ENCODE results near the gene KCNQ4.
A peak's percentile ranks its signal among the peaks of the same experiment; 100 is the strongest.

Gene KCNQ4

DNA sequence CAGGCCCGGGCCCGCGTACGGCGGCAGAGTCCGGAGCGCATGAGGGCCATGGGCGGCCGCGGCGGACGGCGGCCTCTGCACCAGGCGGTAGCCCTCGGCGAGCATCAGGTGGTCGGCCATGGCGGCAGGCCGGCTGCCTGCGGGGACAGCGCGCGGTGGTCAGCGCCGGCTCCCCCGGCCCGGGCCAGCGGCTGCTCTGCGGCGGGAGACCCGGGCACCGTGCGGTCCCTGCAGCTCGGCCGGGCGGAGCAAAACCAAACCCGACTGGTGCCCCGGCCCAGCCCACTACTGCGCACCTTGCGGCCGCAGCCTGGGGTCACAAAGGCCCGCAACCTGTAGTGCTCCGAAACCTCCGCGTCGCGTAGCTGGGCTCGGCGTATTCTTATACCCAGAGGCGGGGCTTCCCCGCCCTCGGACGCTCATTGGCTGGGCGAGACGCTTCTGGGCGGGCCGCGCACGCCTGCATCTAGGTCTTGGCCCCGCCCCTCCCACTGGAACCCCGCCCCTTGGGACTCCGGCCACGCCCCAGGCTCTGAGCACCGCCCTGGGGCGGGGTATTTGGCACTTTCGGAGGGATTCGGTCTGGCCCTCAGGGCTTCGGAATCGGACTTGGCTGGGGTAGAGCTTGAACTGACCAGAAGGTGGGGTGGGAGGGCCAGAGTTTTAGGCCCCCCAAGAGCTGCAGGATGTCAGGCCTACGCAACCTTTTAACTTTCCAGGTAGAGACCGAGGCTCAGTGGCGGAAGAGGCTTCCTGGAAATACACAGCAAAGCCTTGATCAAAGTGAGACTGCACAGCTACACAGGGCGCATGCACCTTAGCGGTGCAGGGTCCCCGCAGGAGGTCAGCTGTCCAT is 78.6 kb downstream of the KCNQ4 start, which contains the start of gene CITED4:
CITED4 (minus strand) TSS at position 356 of the 856 bp plus-strand sequence; CDS start at position 120, 236 bp downstream.
- DNase-seq (ENCODE audit: insufficient read length) (peak; percentile 90), FAIRE-seq (peak; percentile 96)
- TF ChIP-seq TAF1 (IDR thresholded peaks at IDR 0.05; ENCODE audit: borderline replicate concordance, low read depth, low read length) = no peak
- TF ChIP-seq POLR2A (IDR thresholded peaks at IDR 0.05; ENCODE audit: low read depth, low read length) = peak; percentile 33; the same call in 1 of the 2 replicates
- TF ChIP-seq POLR2AphosphoS5 (IDR thresholded peaks at IDR 0.05; ENCODE audit: low read depth, low read length) = no peak

DNA sequence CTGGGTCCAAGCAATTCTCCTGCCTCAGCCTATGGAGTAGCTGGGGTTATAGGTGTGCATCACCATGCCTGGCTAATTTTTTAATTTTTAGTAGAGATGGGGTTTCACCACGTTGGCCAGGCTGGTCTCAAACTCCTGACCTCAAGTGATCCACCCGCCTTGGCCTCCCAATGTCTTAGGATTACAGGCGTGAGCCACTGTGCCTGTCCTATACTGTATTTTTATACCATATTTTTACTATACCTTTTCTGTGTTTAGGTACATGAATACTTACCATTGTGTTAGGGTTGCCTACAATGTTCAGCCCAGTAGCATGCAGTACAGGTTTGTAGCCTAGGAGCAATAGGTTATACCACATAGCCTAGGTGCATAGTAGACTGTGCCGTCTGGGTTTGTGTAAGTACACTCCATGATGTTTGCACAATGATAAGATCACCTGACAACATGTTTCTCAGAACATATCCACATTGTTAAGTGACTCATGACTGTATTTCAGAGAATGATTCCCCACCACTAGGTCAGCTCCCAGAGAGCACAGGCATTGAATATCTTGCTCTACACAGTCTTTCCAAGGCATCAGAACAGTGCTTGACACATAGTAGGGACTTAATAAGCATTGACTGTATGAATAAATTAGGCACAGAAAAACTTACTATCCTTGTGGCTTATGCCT is 84.6 kb downstream of the KCNQ4 start:
- FAIRE-seq (no peak), DNase-seq (ENCODE audit: insufficient read length) (no peak)
- TF ChIP-seq POLR2AphosphoS5 (IDR thresholded peaks at IDR 0.05; ENCODE audit: low read depth, low read length) (no peak), POLR2A (IDR thresholded peaks at IDR 0.05; ENCODE audit: low read depth, low read length) (no peak), TAF1 (IDR thresholded peaks at IDR 0.05; ENCODE audit: borderline replicate concordance, low read depth, low read length) (no peak)

DNA sequence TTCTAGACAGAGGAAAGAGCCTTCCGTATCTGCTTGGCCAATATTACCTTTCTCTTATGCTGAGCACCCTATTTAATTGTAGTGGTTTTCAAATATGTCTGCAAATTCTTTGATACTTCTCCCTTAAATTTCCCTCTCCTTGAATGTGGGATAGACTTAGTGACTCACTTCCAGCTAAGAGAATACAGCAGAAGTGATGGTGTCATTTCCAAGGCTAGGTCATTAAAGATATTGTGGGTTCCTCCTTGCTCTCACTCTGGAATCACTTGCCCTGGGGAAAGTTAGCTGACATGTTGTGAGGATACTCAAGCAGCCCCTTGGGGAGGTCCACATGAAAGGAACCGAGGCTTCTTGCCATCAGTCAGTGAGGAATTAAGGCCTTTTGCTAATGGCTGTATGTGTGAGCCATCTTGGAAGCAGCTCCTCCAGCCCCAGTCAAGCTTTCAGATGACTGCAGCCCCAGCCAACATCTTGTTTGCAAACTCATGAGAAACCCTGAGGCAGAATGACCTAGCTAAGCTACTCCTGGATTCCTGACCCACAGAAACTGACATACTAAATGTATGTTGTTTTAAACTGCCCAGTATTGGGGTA is 86.6 kb downstream of the KCNQ4 start:
- no peak for TF ChIP-seq POLR2A (IDR thresholded peaks at IDR 0.05; ENCODE audit: low read depth, low read length)
- TF ChIP-seq TAF1 (IDR thresholded peaks at IDR 0.05; ENCODE audit: borderline replicate concordance, low read depth, low read length) = no peak
- no peak for TF ChIP-seq POLR2AphosphoS5 (IDR thresholded peaks at IDR 0.05; ENCODE audit: low read depth, low read length)
- DNase-seq (ENCODE audit: insufficient read length) (no peak), FAIRE-seq (no peak)

DNA sequence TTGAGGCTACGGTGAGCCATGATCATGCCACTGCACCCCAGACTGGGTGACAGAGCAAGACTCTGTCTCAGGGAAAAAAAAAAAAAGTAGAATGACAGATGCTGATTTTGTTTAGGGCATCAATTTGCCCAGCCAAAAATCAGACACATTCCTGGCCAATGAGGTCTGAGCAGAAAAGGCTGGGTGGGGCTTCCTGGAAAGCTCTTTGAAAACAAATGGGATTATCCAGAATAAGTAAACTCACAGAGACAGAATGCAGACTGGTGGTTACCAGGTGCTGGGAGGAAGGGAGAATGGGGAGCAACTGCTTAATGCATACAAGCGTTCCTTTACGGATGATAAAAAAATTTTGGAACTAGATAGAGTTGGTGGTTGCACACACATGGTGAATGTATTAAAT is 88.7 kb downstream of the KCNQ4 start:
- FAIRE-seq = no peak
- no peak for TF ChIP-seq POLR2A (IDR thresholded peaks at IDR 0.05; ENCODE audit: low read depth, low read length)
- no peak for TF ChIP-seq POLR2AphosphoS5 (IDR thresholded peaks at IDR 0.05; ENCODE audit: low read depth, low read length)
- TF ChIP-seq TAF1 (IDR thresholded peaks at IDR 0.05; ENCODE audit: borderline replicate concordance, low read depth, low read length) = no peak
- DNase-seq (ENCODE audit: insufficient read length) = no peak

DNA sequence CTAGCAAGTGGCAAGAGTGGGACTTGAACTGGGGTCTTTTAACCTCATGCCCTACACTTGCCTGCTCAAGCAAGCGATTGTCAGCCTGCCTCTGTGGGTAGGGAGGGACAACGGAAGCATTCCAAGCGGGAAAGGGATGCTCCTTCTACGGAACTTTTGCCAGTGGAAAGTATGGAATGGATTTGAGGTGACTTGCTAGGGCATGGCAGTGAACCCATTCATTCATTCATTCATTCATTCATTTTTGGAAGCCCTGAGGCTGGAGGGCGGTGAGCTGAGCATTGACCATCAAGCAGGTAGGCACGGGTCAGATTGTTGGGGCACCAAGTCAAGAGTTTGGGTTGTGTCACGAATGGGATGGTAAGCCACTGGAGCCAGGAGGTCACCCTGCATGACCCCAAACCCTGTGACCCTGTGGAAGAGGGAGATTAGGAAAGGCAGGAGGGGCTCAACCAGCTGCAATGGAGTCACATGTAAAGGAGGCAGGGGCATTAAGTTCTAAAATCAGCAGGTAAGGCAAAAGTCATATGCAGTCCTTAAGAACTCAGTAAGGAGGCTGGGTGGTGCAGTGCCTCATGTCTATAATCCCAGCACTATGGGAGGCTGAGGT is 90.4 kb downstream of the KCNQ4 start:
- FAIRE-seq = no peak
- DNase-seq (ENCODE audit: insufficient read length) = no peak
- TF ChIP-seq POLR2AphosphoS5 (IDR thresholded peaks at IDR 0.05; ENCODE audit: low read depth, low read length) = no peak
- no peak for TF ChIP-seq TAF1 (IDR thresholded peaks at IDR 0.05; ENCODE audit: borderline replicate concordance, low read depth, low read length)

DNA sequence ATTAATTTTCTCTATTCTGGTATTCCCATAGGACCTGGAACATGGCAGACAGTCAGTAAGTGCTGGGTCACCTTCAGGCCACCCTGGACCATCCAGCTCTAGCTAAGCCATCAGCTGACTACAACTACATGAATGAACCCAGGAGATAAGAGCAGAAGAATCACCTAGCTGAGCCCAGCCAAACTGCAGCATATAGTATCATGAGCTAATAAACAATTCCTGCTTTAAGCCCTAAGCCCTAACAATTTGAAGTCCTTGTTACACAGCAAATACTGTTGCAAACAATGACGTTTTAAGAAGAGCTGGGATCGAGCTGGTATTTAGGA is 92.8 kb downstream of the KCNQ4 start:
- DNase-seq (ENCODE audit: insufficient read length) = no peak
- TF ChIP-seq POLR2AphosphoS5 (IDR thresholded peaks at IDR 0.05; ENCODE audit: low read depth, low read length) = no peak
- no peak for FAIRE-seq

DNA sequence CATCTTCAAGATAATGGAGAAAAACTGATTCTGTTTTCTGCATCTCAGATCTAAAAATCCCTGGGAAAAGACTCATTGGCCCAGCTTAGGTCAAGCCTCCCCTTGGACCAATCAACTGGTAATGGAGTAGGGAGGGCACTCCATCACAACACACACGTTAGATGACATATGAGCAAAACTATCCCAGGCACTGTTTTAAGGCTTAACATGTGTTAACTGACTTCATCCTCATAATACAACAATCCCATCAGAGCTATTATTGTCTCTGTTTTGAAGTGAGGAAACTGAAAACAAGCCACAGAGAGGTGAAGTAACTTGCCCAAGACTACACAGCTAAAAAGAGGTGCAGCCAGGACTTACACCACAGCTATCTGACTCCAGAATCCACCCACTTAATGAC is 93.3 kb downstream of the KCNQ4 start:
- FAIRE-seq = no peak
- DNase-seq (ENCODE audit: insufficient read length) = no peak
- TF ChIP-seq POLR2A (IDR thresholded peaks at IDR 0.05; ENCODE audit: low read depth, low read length) (no peak), POLR2AphosphoS5 (IDR thresholded peaks at IDR 0.05; ENCODE audit: low read depth, low read length) (no peak), TAF1 (IDR thresholded peaks at IDR 0.05; ENCODE audit: borderline replicate concordance, low read depth, low read length) (no peak)

DNA sequence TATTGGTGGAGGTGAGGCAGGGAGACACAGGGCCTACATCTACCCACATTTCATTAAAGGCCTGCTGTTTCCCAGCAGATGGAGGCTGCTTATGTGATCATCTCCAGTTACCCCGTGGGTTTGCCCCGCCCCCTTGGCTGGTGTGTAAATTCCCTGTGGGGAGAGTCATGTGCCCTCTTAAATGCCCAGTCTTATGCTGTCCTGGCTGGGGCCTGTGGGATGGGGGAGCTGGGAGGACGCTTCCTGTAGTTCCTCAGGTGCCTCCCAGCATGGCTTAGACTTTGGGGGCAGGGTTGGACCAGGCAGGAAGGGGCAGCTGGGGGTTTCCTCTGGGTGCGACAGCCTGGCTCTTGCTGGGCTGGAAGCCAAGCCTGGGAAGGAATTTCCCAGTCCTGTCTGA is 94.1 kb downstream of the KCNQ4 start:
- no peak for FAIRE-seq
- DNase-seq (ENCODE audit: insufficient read length) = no peak
- TF ChIP-seq POLR2A (IDR thresholded peaks at IDR 0.05; ENCODE audit: low read depth, low read length) (no peak), POLR2AphosphoS5 (IDR thresholded peaks at IDR 0.05; ENCODE audit: low read depth, low read length) (no peak), TAF1 (IDR thresholded peaks at IDR 0.05; ENCODE audit: borderline replicate concordance, low read depth, low read length) (no peak)

DNA sequence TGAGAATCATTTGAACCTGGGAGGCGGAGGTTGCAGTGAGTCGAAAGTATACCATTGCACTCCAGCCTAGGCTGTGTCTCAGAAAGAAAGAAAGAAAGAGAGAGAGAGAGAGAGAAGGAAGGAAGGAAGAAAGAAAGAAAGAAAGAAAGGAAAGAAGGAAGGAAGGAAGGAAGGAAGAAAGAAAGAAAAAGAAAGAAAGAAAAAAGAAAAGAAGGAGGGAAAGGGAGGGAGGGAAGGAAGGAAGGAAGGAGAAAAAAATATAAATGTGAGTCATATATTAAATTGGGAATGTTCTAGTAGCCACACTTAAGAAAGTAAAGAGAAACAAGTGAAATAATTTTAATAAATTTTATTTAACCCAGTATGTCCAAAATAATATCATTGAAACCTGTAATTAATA is 95.3 kb downstream of the KCNQ4 start:
- TF ChIP-seq POLR2A (IDR thresholded peaks at IDR 0.05; ENCODE audit: low read depth, low read length) = no peak
- no peak for TF ChIP-seq POLR2AphosphoS5 (IDR thresholded peaks at IDR 0.05; ENCODE audit: low read depth, low read length)
- TF ChIP-seq TAF1 (IDR thresholded peaks at IDR 0.05; ENCODE audit: borderline replicate concordance, low read depth, low read length) = no peak
- FAIRE-seq = no peak
- DNase-seq (ENCODE audit: insufficient read length) = no peak

DNA sequence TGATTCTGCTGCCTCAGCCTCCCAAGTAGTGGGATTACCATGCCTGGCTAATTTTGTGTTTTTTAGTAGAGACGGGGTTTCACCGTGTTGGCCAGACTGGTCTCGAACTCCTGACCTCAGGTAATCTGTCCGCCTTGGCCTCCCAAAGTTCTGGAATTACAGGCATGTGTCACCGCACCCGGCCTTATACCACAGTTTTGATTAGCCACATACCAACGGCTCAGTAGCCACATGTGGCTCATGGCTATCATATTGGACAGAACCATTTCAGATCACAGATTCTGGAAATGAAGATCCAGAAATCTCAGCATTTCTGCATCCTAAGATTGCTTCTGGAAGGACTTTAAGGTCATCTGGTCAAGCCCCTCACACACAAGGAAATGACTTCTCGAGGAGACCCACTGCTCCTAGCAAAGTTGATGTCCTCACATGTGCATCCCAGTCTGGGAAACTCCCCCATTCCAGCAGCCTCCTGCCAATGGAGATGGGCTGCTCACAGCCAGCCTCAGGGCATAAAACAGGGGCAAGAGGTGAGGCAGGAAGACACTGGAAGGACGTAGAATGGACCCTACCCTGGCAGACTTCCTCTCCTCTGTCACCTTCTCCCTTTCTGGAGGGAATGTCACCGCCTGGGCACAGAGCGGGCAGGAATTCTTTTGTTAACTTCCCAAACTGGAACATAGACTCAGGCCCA is 96.0 kb downstream of the KCNQ4 start:
- TF ChIP-seq POLR2A (IDR thresholded peaks at IDR 0.05; ENCODE audit: low read depth, low read length) (no peak), TAF1 (IDR thresholded peaks at IDR 0.05; ENCODE audit: borderline replicate concordance, low read depth, low read length) (no peak), POLR2AphosphoS5 (IDR thresholded peaks at IDR 0.05; ENCODE audit: low read depth, low read length) (no peak)
- DNase-seq (ENCODE audit: insufficient read length) (no peak), FAIRE-seq (no peak)

Data from GM12892 (cell line).